Upper lobe of right lung (tissue), 1 donor: ENCODE measurements around the gene TNNI3. TPM values are rescaled to one million over a fixed set of nuclear protein-coding genes. Genes with fewer than 3 reads are reported as not detected.
A peak's percentile ranks its signal among the peaks of the same experiment; 100 is the strongest.
"Not testable (repeated sequence)": the region's sequence is repeated elsewhere in the genome, so short reads cannot be mapped to it uniquely, and the experiment has no call there.

ENCODE experiments used
- ATAC-seq: fragments of 200-7000 bp; cut with Tn5 transposase; one replicate; pipeline ENCODE4 v1.9.1; 2020; ENCODE audit warnings: mild to moderate bottlenecking, moderate library complexity
- DNase-seq: peaks from one replicate; pipeline ENCODE4 v3.0.0-alpha.2; 2020
- H3K27ac ChIP-seq: fragments of 200-600 bp; one replicate; pipeline ENCODE4 v1.8.0; 2022
- H3K27me3 ChIP-seq: fragments of 200-600 bp; one replicate; pipeline ENCODE4 v1.8.0; 2022; ENCODE audit warnings: mild to moderate bottlenecking
- H3K36me3 ChIP-seq: fragments of 200-600 bp; one replicate; pipeline ENCODE4 v1.8.0; 2022
- H3K4me1 ChIP-seq: fragments of 200-600 bp; one replicate; pipeline ENCODE4 v1.8.0; 2022
- H3K4me3 ChIP-seq: fragments of 200-600 bp; one replicate; pipeline ENCODE4 v1.8.0; 2022; ENCODE audit warnings: mild to moderate bottlenecking
- H3K9me3 ChIP-seq: fragments of 200-600 bp; one replicate; pipeline ENCODE4 v1.8.0; 2022
- intact Hi-C: fragments of 100-400 bp; cut with DNase I; formaldehyde crosslinking; loops from one replicate; pipeline ENCODE4 v1.11.0; 2022
- long read RNA-seq: library from polyadenylated mRNA; unstranded; transcript quantifications from one replicate; pipeline ENCODE4 v2.0.0, GENCODE V29; 2021
- total RNA-seq: library from RNA; stranded (reverse); fragmentation: NEBNext Ultra II Directional; extraction: Animal tissue kit (Norgen Biotek cat#: 25700); gene quantifications from one replicate; pipeline ENCODE4 v1.2.1, GENCODE V29; 2021
- TF ChIP-seq, protein P1 (sequence below): fragments of 200-600 bp; IDR thresholded peaks from one replicate; pipeline ENCODE4 v1.8.0; 2022; ENCODE audit warnings: antibody characterized with exemption
- donor health status: DM: no; HTN: yes; CAD: no; lungs with severe emphysema.

Gene TNNI3
- not detected for total RNA-seq
- long read RNA-seq: 0 reads

DNA sequence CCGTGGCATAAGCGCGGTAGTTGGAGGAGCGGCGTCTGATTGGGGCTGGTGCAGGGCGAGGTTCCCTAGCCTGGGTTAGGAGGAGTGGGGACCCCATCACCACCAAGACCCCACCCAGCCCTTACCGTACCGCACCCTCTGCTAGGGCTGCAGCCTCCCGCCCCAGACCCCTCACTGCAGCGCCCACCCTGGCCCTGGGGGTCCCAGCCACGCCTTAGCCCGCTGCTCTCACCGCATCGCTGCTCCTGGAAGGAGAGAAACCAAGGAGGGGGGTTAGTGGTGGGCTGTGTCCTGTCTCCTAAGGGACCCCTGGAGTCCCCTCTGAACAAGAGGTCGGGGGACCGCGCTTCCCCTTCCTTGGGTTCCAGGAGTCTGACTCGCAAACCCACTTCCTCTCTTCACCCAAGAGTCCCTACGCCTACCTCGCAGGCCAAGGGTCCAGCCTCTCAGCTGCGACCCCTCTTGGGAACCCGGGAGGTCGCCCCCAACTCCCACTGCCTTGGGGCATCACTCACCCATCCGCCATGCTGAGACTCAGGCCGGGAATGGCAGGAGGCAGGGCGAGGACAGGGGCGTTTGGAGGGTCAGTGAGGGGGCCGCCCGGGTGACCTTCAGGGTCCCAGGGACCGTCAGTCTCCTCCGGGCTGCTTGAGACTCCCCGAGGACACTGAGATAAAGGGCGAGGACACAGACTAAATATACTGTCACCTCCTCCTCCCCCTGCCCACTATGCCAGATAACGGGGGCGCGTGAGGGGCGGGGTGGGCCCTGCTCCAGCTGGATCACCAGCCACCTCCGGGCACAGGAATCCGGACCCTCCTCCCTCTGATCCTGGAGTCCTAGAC lies at the start of gene TNNI3:
Gene TNNI3, minus strand, starts transcription at position 669 of the 845 bp plus-strand sequence. Its CDS starts 143 bp downstream, at position 526.
- intact Hi-C loops: no loop called here
- H3K4me1 ChIP-seq: no peaks in the 10 kb centered on the region
- H3K27me3 ChIP-seq: peaks cover 40% of the 10 kb centered on the region
- no peak within 1 kb of the TSS for H3K27ac ChIP-seq
- no peak for DNase-seq
- H3K36me3 ChIP-seq: no peaks in the 10 kb centered on the region
- H3K4me3 ChIP-seq: no peak within 1 kb of the TSS
- no peaks in the 10 kb centered on the region for H3K9me3 ChIP-seq
- ATAC-seq: no peak
- TF ChIP-seq, protein P1, sequence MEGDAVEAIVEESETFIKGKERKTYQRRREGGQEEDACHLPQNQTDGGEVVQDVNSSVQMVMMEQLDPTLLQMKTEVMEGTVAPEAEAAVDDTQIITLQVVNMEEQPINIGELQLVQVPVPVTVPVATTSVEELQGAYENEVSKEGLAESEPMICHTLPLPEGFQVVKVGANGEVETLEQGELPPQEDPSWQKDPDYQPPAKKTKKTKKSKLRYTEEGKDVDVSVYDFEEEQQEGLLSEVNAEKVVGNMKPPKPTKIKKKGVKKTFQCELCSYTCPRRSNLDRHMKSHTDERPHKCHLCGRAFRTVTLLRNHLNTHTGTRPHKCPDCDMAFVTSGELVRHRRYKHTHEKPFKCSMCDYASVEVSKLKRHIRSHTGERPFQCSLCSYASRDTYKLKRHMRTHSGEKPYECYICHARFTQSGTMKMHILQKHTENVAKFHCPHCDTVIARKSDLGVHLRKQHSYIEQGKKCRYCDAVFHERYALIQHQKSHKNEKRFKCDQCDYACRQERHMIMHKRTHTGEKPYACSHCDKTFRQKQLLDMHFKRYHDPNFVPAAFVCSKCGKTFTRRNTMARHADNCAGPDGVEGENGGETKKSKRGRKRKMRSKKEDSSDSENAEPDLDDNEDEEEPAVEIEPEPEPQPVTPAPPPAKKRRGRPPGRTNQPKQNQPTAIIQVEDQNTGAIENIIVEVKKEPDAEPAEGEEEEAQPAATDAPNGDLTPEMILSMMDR: no peak

DNA sequence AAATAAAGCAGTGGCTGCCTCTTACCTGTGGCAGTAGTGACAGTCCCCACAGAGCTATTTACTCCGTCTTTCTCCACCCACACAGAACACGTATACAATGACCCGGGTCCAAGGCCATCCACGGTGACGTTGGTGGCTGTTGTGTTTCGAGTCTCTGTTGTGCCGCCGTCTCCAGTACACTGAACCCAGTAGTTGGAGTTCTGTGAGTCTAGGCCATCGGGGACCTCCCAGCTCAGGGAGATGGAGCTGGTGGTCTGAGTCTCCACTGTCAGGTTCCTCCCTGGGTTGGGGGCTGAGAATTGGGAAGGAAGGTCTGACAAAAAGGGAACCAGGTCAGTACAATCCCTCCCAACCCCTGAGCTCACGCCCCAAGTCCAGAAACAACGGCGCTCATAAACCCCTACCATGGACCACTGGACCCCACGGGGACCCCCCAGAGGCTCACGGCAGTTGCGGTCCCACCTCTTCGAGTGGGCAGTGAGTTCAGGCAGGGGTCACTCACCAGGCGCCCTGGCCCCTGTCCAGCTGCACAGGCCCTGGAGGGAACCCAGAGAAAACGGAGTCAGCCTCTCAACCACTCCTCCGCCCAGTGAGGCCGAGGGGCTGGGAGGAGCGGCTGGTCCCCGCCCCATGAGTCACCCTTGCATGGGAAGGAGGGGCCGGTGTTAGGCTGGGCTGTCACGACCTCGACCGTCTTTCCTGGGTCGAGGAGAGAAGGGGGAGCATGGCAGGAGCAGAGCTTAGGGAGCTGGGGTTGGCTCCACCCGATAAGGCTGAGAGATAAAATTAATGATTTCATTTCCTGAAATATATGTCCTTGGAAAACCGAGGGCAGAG lies 49.4 kb upstream of the TNNI3 start:
- Histone ChIP-seq H3K4me1 (peaks cover 5% of the 10 kb centered on the region), H3K27ac (no peak overlapping the region), H3K4me3 (no peak overlapping the region)

DNA sequence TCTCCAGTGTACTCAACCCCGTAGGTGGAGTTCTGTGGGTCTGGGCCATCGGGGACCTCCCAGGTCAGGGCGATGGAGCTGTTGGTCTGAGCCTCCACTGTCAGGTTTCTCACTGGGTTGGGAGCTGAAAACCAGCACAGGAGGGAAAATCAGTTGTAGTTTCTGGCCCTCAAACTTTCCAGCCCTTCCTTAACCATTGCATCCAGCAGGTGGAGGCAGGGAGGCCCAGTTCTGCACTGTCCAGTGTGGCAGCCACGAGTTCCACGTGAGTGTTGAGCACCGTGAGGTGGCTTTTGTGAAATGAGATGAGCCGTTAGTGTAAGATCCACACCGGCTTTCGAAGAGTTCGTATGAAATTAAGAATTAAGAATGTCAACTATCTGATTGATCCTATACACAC lies 44.7 kb upstream of the TNNI3 start:
- not testable (repeated sequence) for DNase-seq

More for the DNA sequence above, 49.4 kb upstream of the TNNI3 start:
- no peaks in the 10 kb centered on the region for H3K36me3 ChIP-seq
- no peaks in the 10 kb centered on the region for H3K9me3 ChIP-seq
- intact Hi-C loops: no loop called here
- DNase-seq: peak; percentile 79
- no peaks in the 10 kb centered on the region for H3K27me3 ChIP-seq
- TF ChIP-seq, protein P1: no peak
- peak; percentile 90 for ATAC-seq

DNA sequence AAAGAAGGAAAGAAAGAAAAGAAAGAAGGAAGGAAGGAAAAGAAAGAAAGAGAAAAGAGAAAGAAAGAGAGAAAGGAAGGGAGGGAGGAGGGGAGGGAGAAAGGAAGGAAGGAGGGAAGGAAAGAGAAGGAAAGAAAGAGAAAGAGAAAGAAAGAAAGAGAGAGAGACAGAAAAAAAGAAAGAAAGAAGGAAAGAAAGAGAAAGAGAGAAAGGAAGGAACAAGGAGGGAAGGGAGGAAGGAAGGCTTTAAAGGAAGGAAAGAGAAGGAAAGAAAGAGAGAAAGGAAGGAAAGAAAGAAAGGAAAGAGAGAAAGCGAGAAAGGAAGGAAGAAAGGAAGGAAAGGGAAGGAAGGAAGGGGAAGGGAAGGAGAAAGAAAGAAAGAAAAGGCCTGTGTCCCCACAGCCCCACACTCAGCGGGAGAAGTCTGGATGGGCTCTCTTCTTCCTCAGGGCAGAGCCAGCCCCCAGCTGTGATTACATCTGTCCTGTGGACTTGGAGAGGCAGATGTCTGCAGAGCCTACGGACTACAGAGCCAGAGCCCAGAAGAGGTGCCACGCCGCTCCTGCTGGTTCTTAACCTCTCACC lies 42.2 kb upstream of the TNNI3 start:
- no peak overlapping the region for H3K4me3 ChIP-seq
- H3K4me1 ChIP-seq: no peaks in the 10 kb centered on the region
- H3K9me3 ChIP-seq: no peaks in the 10 kb centered on the region
- DNase-seq: no peak
- no peaks in the 10 kb centered on the region for H3K36me3 ChIP-seq
- intact Hi-C loops: no loop called here
- no peak overlapping the region for H3K27ac ChIP-seq
- ATAC-seq: no peak
- TF ChIP-seq, protein P1: no peak
- H3K27me3 ChIP-seq: peaks cover 7% of the 10 kb centered on the region

More for the DNA sequence above, 44.7 kb upstream of the TNNI3 start:
- H3K4me3 ChIP-seq, H3K9me3 ChIP-seq, H3K27me3 ChIP-seq, H3K36me3 ChIP-seq, H3K4me1 ChIP-seq, intact Hi-C loops, H3K27ac ChIP-seq: not testable (repeated sequence)
- peak; percentile 27 for ATAC-seq

DNA sequence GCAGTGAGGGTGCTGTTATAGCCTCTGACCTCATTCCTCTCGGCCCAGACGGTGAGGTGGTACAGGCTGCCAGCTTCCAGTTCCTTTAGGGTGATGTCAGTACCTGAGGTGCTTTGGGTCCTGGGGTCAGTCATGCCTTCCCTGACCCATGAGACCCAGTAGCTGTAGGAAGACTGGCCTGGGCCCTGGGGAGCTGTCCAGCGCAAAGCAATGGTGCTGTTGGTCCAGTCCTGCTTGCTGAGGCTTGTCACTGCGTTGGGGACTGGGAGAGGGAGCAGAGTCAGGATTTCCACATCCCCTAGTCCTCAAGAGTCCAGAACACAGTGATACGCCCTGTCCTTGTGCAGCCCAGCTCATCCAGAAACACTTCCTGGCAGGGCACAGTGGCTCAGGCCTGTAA lies 41.1 kb upstream of the TNNI3 start:
- Histone ChIP-seq H3K27ac (no peak overlapping the region), H3K9me3 (no peaks in the 10 kb centered on the region), H3K4me3 (no peak overlapping the region), H3K36me3 (no peaks in the 10 kb centered on the region), H3K27me3 (peaks cover 7% of the 10 kb centered on the region), H3K4me1 (no peaks in the 10 kb centered on the region)
- ATAC-seq (no peak), DNase-seq (no peak)
- intact Hi-C loops: no loop called here
- TF ChIP-seq, protein P1: no peak
